IPS-18c (cell line): ENCODE results near the gene KLK10.
"Not testable (repeated sequence)": the region's sequence is repeated elsewhere in the genome, so short reads cannot be mapped to it uniquely, and the experiment has no call there.

Experiments used
- H3K4me3 ChIP-seq: 2 replicates; pipeline ENCODE4 v1.7.0; 2013; ENCODE audit warnings: low read depth, mild to moderate bottlenecking, low read length, moderate library complexity; ENCODE audit not compliant: insufficient read depth
- H3K9me3 ChIP-seq: one replicate; pipeline ENCODE4 v1.6.1; 2013; ENCODE audit warnings: mild to moderate bottlenecking, low read length, moderate library complexity; ENCODE audit not compliant: control insufficient read depth, insufficient read depth

Gene KLK10

GRCh38 chr19:51010066-51010795 is 9.3 kb downstream of the KLK10 start:
- Histone ChIP-seq H3K4me3 (no peak overlapping the region), H3K9me3 (no peaks in the 10 kb centered on the region)

GRCh38 chr19:51009061-51009891 is 10.2 kb downstream of the KLK10 start:
- no peak overlapping the region for H3K4me3 ChIP-seq
- H3K9me3 ChIP-seq: no peaks in the 10 kb centered on the region

- H3K9me3 ChIP-seq: no peaks in the 10 kb centered on the region
- no peak overlapping the region for H3K4me3 ChIP-seq
Observed at GRCh38 chr19:51007488-51007887, 12.0 kb downstream of the KLK10 start.

- H3K9me3 ChIP-seq: no peaks in the 10 kb centered on the region
- no peak overlapping the region for H3K4me3 ChIP-seq
Observed at GRCh38 chr19:51006406-51006805, 13.1 kb downstream of the KLK10 start.

- Histone ChIP-seq H3K9me3 (no peaks in the 10 kb centered on the region), H3K4me3 (no peak overlapping the region)
Observed at GRCh38 chr19:51005248-51005647, 14.3 kb downstream of the KLK10 start.

GRCh38 chr19:51003316-51003715 is 16.2 kb downstream of the KLK10 start:
- H3K4me3 ChIP-seq: no peak overlapping the region
- H3K9me3 ChIP-seq: no peaks in the 10 kb centered on the region

GRCh38 chr19:51002542-51003311 is 16.8 kb downstream of the KLK10 start:
- no peaks in the 10 kb centered on the region for H3K9me3 ChIP-seq
- H3K4me3 ChIP-seq: peak overlapping the region; percentile 41; the same call in 1 of the 2 replicates

- H3K4me3 ChIP-seq: peak overlapping the region; percentile 41; the same call in 1 of the 2 replicates
- H3K9me3 ChIP-seq: no peaks in the 10 kb centered on the region
Observed at GRCh38 chr19:51002089-51002532, 17.4 kb downstream of the KLK10 start.

GRCh38 chr19:51001515-51001914 is 18.0 kb downstream of the KLK10 start, which contains the start of gene KLK8:
TSS of gene KLK8 (minus strand) at chr19:51001604. CDS start at chr19:51001167, 437 bp downstream.
- no peaks in the 10 kb centered on the region for H3K9me3 ChIP-seq

GRCh38 chr19:51000981-51001380 is 18.5 kb downstream of the KLK10 start:
- Histone ChIP-seq H3K9me3 (no peaks in the 10 kb centered on the region), H3K4me3 (peak overlapping the region; percentile 34; the same call in 1 of the 2 replicates)

More at GRCh38 chr19:51001515-51001914, 18.0 kb downstream of the KLK10 start, which contains the start of gene KLK8:
- H3K4me3 ChIP-seq: peak within 1 kb of the TSS; percentile 41; the same call in 1 of the 2 replicates

GRCh38 chr19:51000426-51000825 is 19.1 kb downstream of the KLK10 start:
- H3K4me3 ChIP-seq: no peak overlapping the region
- H3K9me3 ChIP-seq: no peaks in the 10 kb centered on the region

GRCh38 chr19:50998686-50999085 is 20.8 kb downstream of the KLK10 start:
- H3K9me3 ChIP-seq: no peaks in the 10 kb centered on the region
- H3K4me3 ChIP-seq: no peak overlapping the region

- Histone ChIP-seq H3K4me3 (no peak overlapping the region), H3K9me3 (no peaks in the 10 kb centered on the region)
Observed at GRCh38 chr19:50998061-50998460, 21.4 kb downstream of the KLK10 start.

GRCh38 chr19:50994129-50994528 is 25.4 kb downstream of the KLK10 start:
- Histone ChIP-seq H3K4me3 (no peak overlapping the region), H3K9me3 (no peaks in the 10 kb centered on the region)

- no peak overlapping the region for H3K4me3 ChIP-seq
Observed at GRCh38 chr19:50992666-50993035, 26.9 kb downstream of the KLK10 start.

GRCh38 chr19:50984416-50984815 is 35.1 kb downstream of the KLK10 start:
- not testable (repeated sequence) for H3K9me3 ChIP-seq, H3K4me3 ChIP-seq

More at GRCh38 chr19:50992666-50993035, 26.9 kb downstream of the KLK10 start:
- no peaks in the 10 kb centered on the region for H3K9me3 ChIP-seq

GRCh38 chr19:50983625-50984292 is 35.8 kb downstream of the KLK10 start, which contains the start of gene KLK7:
TSS of gene KLK7 (minus strand) at chr19:50983917. CDS start at chr19:50982399, 1,518 bp downstream.
- Histone ChIP-seq H3K4me3 (peak within 1 kb of the TSS; percentile 40; the same call in 1 of the 2 replicates), H3K9me3 (peaks cover 4% of the 10 kb centered on the region)
